Measurements from ENCODE around the gene ETV6. TPM values are rescaled to one million over a fixed set of nuclear protein-coding genes. Genes with fewer than 3 reads are reported as not detected.

ETV6 gene
- polyA plus RNA-seq, 2 of the 4 experiments (the other 2 are of a cell fraction), result 4.0 to 7.0 TPM

DNA sequence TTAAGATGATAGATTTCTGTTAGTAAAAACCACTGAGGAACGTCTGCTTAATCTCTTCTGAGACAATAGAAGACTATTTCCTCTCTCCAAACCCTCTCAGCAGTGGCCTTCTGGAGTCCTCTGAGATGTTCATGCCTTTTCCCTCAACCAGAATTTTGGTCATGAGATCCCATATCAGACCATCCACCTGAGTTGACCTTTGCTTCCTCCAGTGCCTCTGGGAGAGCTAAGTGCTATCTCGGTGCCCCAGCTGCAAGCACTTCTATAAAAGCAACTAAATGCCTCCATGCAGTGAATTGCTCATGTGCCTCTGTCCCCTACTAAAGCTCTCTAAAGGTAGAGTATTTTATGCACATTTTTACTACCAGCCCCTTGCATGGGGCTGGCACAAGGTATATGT, 248.4 kb downstream of the ETV6 start (continued):
- no peak for TF ChIP-seq MAFK (IDR thresholded peaks at IDR 0.05; ENCODE audit: partially characterized antibody)
- TF ChIP-seq, protein P1, sequence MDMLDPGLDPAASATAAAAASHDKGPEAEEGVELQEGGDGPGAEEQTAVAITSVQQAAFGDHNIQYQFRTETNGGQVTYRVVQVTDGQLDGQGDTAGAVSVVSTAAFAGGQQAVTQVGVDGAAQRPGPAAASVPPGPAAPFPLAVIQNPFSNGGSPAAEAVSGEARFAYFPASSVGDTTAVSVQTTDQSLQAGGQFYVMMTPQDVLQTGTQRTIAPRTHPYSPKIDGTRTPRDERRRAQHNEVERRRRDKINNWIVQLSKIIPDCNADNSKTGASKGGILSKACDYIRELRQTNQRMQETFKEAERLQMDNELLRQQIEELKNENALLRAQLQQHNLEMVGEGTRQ (IDR thresholded peaks at IDR 0.05), result no peak

DNA sequence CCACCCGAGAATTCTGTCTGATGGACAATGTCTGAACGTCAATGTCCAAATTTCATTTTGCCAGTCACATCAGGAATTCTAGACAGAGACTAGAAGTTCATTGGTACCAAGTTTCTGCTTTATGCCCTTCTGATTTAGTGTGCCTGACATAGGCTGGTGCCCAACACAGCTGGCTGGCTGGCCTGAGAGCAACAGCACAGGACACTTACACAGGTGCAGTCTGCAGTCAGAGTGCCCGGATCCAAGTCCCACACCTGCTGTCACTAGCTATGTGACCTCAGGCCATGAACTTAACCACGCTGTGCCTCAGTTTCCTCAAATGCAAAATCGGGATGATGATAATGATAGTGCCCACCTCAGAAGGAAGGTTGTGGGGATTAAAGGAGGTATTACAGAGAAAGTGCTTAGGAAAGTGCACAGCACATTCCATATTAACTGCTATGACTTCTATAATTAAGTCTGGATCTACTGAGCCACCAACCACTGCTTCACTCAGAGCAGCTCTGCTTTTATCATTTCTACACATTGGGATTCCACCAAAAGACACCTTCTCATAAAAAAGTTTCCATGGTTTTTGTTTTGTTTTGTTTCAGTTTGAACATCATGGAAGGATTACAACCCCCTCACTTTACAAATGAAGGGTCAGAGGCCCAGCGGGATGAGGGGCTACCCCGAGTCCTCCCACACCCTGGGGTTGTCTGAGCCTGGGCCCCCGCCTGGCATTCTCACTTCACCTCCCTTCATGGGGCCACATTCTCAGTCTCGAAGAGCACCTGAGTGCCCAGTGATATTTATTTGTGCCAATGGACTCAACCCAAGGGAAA, 252.4 kb downstream of the ETV6 start:
- WGBS (ENCODE audit: missing lambda C conversion rate), result 58% methylated on average over 9 of the region's 9 CpGs
- POLR2A ChIA-PET, result no interaction called here

DNA sequence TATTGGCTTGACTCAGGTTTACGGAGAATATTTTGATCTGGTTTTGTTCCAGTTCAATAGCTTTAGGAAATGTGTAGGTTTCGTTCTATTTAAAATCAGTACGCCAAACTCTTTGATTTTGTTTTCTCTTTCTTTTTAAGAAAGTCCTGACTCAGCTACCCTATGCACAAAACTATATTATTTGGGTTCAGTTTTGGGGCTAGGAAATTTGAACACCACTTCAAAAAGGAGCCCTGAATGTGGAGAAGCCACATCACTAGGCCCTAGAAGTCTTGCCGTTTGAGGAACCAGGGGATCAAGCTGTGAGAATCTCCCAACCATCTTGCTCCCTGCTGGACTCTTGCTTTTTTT, 253.0 kb downstream of the ETV6 start:
- no peak for TF ChIP-seq RFX5 (IDR thresholded peaks at IDR 0.05)
- TF ChIP-seq ELK1 (IDR thresholded peaks at IDR 0.05; ENCODE audit: low read depth, low read length), result no peak
- no peak for TF ChIP-seq POLR2A (IDR thresholded peaks at IDR 0.05; ENCODE audit: low read length)
- no peak for TF ChIP-seq HEYL (CRISPR knock-in tag; IDR thresholded peaks at IDR 0.05)
- TF ChIP-seq SREBF2 (IDR thresholded peaks at IDR 0.05), result no peak
- TF ChIP-seq RAD21 (conservative IDR thresholded peaks at IDR 0.05 in 1 of 2, IDR thresholded peaks at IDR 0.05 in 1 of 2), result no peak
- ATAC-seq (no peak), FAIRE-seq (no peak), DNase-seq (ENCODE audit: low read depth in 1 of 2, low spot score in 1 of 2) (no peak)
- Histone ChIP-seq H3K4me3 (no peak overlapping the region), H3K9me3 (0 out of 3 replicates have a peak, but pooled peaks cover 4% of the 10 kb centered on the region), H3K27ac (no peak overlapping the region), H3K4me2 (no peak overlapping the region), H3K4me1 (no peaks in the 10 kb centered on the region)
- ChIA-PET POLR2A (no interaction called here), CTCF (no interaction called here)
- 82% methylated on average over 4 of the region's 4 CpGs for WGBS (ENCODE audit: missing lambda C conversion rate)

More for the DNA sequence above, 252.4 kb downstream of the ETV6 start:
- DNase-seq (ENCODE audit: low read depth in 1 of 2, low spot score in 1 of 2) (no peak), FAIRE-seq (no peak), ATAC-seq (no peak)
- Histone ChIP-seq H3K4me1 (no peaks in the 10 kb centered on the region), H3K27ac (no peak overlapping the region), H3K4me2 (no peak overlapping the region), H3K9me3 (0 out of 3 replicates have a peak, but pooled peaks cover 2% of the 10 kb centered on the region), H3K4me3 (no peak overlapping the region)
- CTCF ChIA-PET, result interaction anchor here (1.2 kb wide), 1 partner anchor 10 kb away, joined by 3 read pairs; no protein-coding TSS in a partner anchor
- no peak for TF ChIP-seq KDM5A (IDR thresholded peaks at IDR 0.05)
- TF ChIP-seq RNF2 (IDR thresholded peaks at IDR 0.05; ENCODE audit: borderline replicate concordance, low read depth), result no peak

DNA sequence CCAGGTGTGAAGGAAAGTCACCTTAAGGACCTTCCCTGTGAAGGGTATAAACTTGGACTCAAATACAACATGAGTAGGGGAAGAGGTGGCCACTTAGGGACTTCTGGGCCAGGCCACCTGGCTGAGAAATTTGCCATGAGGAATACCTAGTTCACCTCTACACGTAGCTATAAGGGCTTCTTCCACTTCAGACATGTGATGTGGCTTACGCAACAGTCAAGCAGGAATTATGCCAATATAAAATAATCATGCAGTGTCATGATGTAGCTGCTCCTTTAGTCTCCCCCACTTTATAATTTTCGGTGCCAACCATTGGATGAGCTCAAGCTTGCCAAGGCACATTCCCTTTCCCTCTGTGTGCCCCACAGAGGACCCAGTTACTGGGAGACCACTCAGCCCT, 254.7 kb downstream of the ETV6 start:
- H3K4me3 ChIP-seq, result no peak overlapping the region
- no peak overlapping the region for H3K27ac ChIP-seq
- ChIA-PET POLR2A (no interaction called here), CTCF (interaction anchor here (1.0 kb wide), 1 partner anchor 34 kb away, joined by 3 read pairs; no protein-coding TSS in a partner anchor)
- H3K4me1 ChIP-seq, result no peaks in the 10 kb centered on the region
- FAIRE-seq, result no peak
- DNase-seq (ENCODE audit: low read depth in 1 of 2, low spot score in 1 of 2), result no peak
- peaks cover 19% of the 10 kb centered on the region for H3K9me3 ChIP-seq
- TF ChIP-seq CEBPB (IDR thresholded peaks at IDR 0.05), result peak in 1 of 2 experiments; percentile 40; a peak in 1 of 4 replicates
- no peak for TF ChIP-seq SMC3 (IDR thresholded peaks at IDR 0.05)
- TF ChIP-seq PHF8 (IDR thresholded peaks at IDR 0.05; ENCODE audit: borderline replicate concordance, low read depth), result no peak
- no peak overlapping the region for H3K4me2 ChIP-seq
- WGBS (ENCODE audit: missing lambda C conversion rate), result 47% methylated on average over 3 of the region's 3 CpGs
- no peak for ATAC-seq

- TF ChIP-seq RARB (CRISPR knock-in tag; IDR thresholded peaks at IDR 0.05) (no peak), CHD4 (IDR thresholded peaks at IDR 0.05; ENCODE audit: borderline replicate concordance) (no peak), BCL3 (IDR thresholded peaks at IDR 0.05) (no peak), ELK1 (IDR thresholded peaks at IDR 0.05; ENCODE audit: low read depth, low read length) (no peak), CBX2 (IDR thresholded peaks at IDR 0.05; ENCODE audit: borderline replicate concordance, low read depth) (no peak)
- DNase-seq (ENCODE audit: low read depth in 1 of 2, low spot score in 1 of 2) (no peak), FAIRE-seq (no peak), ATAC-seq (no peak)
- ChIA-PET CTCF (no interaction called here), POLR2A (no interaction called here)
- Histone ChIP-seq H3K4me2 (no peak overlapping the region), H3K4me3 (no peak overlapping the region), H3K9me3 (peaks cover 19% of the 10 kb centered on the region), H3K4me1 (no peaks in the 10 kb centered on the region), H3K27ac (no peak overlapping the region)
These were observed 256.1 kb downstream of the ETV6 start for GRCh38 chr12:11905534-11905933.

Data from A549 (cell line).